Spleen (tissue), 11 donors: ENCODE measurements around the gene TJP1. TPM values are rescaled to one million over a fixed set of nuclear protein-coding genes. Genes with fewer than 3 reads are reported as not detected.

Experiments used
- DNase-seq: peaks from one replicate; pipeline ENCODE4 v3.0.0-alpha.2; 2020
- H3K27ac ChIP-seq, 8 donors: fragments of 200-600 bp; sonication (generic) in 7 of 8; 1 replicate in 4 of 8; 2 replicates in 4 of 8; pipeline versions ENCODE4 v1.5.0 to v1.8.0; 2016 to 2021; ENCODE audit warnings: inconsistent platforms in 4 of 8, mild to moderate bottlenecking in 4 of 8, moderate library complexity in 1 of 8
- H3K27me3 ChIP-seq, 7 donors: fragments of 200-600 bp; sonication (generic) in 6 of 7; replicated peaks in 1 of 7; 1 replicate in 4 of 7; 2 replicates in 3 of 7; pipeline versions ENCODE4 v1.5.0 to v1.8.0; 2016 to 2021; ENCODE audit warnings: inconsistent platforms in 3 of 7, mild to moderate bottlenecking in 1 of 7
- H3K36me3 ChIP-seq, 6 donors: fragments of 200-600 bp; sonication (generic) in 5 of 6; 1 replicate in 4 of 6; 2 replicates in 2 of 6; pipeline versions ENCODE4 v1.5.0 to v1.8.0; 2016 to 2021; ENCODE audit warnings: inconsistent platforms in 2 of 6
- H3K4me1 ChIP-seq, 6 donors: fragments of 200-600 bp; sonication (generic) in 5 of 6; 1 replicate in 3 of 6; 2 replicates in 3 of 6; pipeline versions ENCODE4 v1.5.0 to v1.8.0; 2016 to 2021; ENCODE audit warnings: inconsistent platforms in 3 of 6
- H3K4me3 ChIP-seq, 8 donors: fragments of 200-600 bp; sonication (generic) in 7 of 8; 1 replicate in 4 of 8; 2 replicates in 4 of 8; pipeline versions ENCODE4 v1.5.0 to v1.8.0; 2016 to 2021; ENCODE audit warnings: inconsistent platforms in 4 of 8, mild to moderate bottlenecking in 4 of 8, moderate library complexity in 2 of 8
- H3K9me3 ChIP-seq, 8 donors: fragments of 200-600 bp; sonication (generic) in 7 of 8; 1 replicate in 4 of 8; 2 replicates in 4 of 8; pipeline versions ENCODE4 v1.5.0 to v1.8.0; 2016 to 2021; ENCODE audit warnings: inconsistent platforms in 4 of 8
- CTCF ChIP-seq, 11 experiments: fragments of 200-600 bp in 7 of 11; fragments of 450-650 bp in 4 of 11; sonication (generic) in 4 of 11; IDR thresholded peaks in 8 of 11; conservative IDR thresholded peaks in 3 of 11; 1 replicate in 7 of 11; 2 replicates in 4 of 11; pipeline versions ENCODE4 v1.4.0 to v1.8.0; 2016 to 2021; ENCODE audit warnings: antibody characterized with exemption in 11 of 11, inconsistent platforms in 4 of 11, mild to moderate bottlenecking in 1 of 11
- POLR2A ChIP-seq, 3 donors: fragments of 450-650 bp; IDR thresholded peaks; one replicate each; pipeline ENCODE4 v1.5.1; 2017; ENCODE audit warnings: antibody characterized with exemption in 3 of 3, mild to moderate bottlenecking in 1 of 3
- POLR2AphosphoS5 ChIP-seq, 3 donors: sonication (generic); formaldehyde crosslinking; IDR thresholded peaks; one replicate each; pipeline ENCODE4 v1.5.1; 2017; ENCODE audit warnings: antibody characterized with exemption in 3 of 3
- WGBS, 5 donors: extraction: QIAGEN DNeasy Blood & Tissue Kit in 3 of 5; methylation state at CpG; one replicate each; pipeline versions ENCODE4 v1.1.5 to v1.1.7; 2013 to 2018; 5-methylcytosine and 5-hydroxymethylcytosine counted together
- intact Hi-C: fragments of 100-400 bp; cut with DNase I; formaldehyde crosslinking; loops from one replicate; pipeline ENCODE4 v1.15.0; 2023; ENCODE audit warnings: low total_unique reads
- polyA plus RNA-seq, 3 donors: library from polyadenylated mRNA; stranded (reverse); fragments of 200-250 nt; gene quantifications; one replicate each; pipeline ENCODE4 v1.2.1, GENCODE V29; 2013
- total RNA-seq, 7 donors: library from RNA; depleted of rRNA in 3 of 7; stranded (reverse); fragments of >200 nt in 3 of 7; fragmentation: NEBNext Ultra II Directional in 4 of 7; extraction: Animal tissue kit (Norgen Biotek cat#: 25700) in 4 of 7; gene quantifications; one replicate each; pipeline versions ENCODE4 v1.1.0 to v1.2.1, GENCODE V29; 2016 to 2021
- donor health status: healthy with polysubstance abuse.
- donor health status: DM: no; HTN: no; CAD: no; lungs with moderate emphysema.
- donor health status: DM: no; HTN: no; CAD: no.
- donor health status: Bipolar disorder and iron deficiency.
- donor health status: healthy.
- donor health status: DM: no; HTN: no; CAD: no.
- donor health status: DM: yes; HTN: yes; CAD: no.

The TJP1 gene
- total and polyA plus RNA-seq, 10 donors: 2.9 to 71.8 (median 49.7) TPM

- Histone ChIP-seq H3K27ac (peak overlapping the region; percentile 69 to 94 (median 88)), H3K4me1 (peaks cover 3 to 38% (median 19%) of the 10 kb centered on the region in 6 donors), H3K4me3 (peak overlapping the region; percentile 42 to 74 (median 50)), H3K9me3 (peaks cover 0 to 29% (median 2%) of the 10 kb centered on the region in 8 donors), H3K36me3 (no peaks in the 10 kb centered on the region), H3K27me3 (peaks cover 0 to 82% (median 34%) of the 10 kb centered on the region in 7 donors)
- 0 to 3% (median 2%) methylated on average over 16 to 79 of the region's 79 CpGs for WGBS, 5 donors
- intact Hi-C loops: no loop called here
- DNase-seq: no peak
- TF ChIP-seq CTCF (IDR thresholded peaks at IDR 0.05 in 8 of 11, conservative IDR thresholded peaks at IDR 0.05 in 3 of 11) (peak in 1 of 11 experiments; percentile 23), POLR2A (IDR thresholded peaks at IDR 0.05) (peak in 1 of 3 donors; percentile 32), POLR2AphosphoS5 (IDR thresholded peaks at IDR 0.05) (peak; percentile 54 to 75 (median 69))
These were observed 710 bp downstream of the TJP1 start for GRCh38 chr15:29821416-29822099.

- H3K27me3 ChIP-seq: peaks cover 0 to 85% (median 34%) of the 10 kb centered on the region in 7 donors
- H3K4me3 ChIP-seq: peak overlapping the region; percentile 19 to 74 (median 49)
These were observed 1.7 kb downstream of the TJP1 start for GRCh38 chr15:29820394-29821154.

GRCh38 chr15:29819979-29820378, 2.3 kb downstream of the TJP1 start:
- no peak for DNase-seq
- Histone ChIP-seq H3K4me1 (peaks cover 1 to 37% (median 14%) of the 10 kb centered on the region in 6 donors), H3K9me3 (peaks cover 0 to 29% (median 2%) of the 10 kb centered on the region in 8 donors), H3K27ac (peak overlapping the region in 2 of 8 donors; percentile 88 to 94), H3K4me3 (peak overlapping the region in 7 of 8 donors; percentile 0 to 74 (median 50)), H3K36me3 (no peaks in the 10 kb centered on the region), H3K27me3 (peaks cover 0 to 90% (median 34%) of the 10 kb centered on the region in 7 donors)
- intact Hi-C loops: no loop called here
- 48 to 63% (median 59%) methylated on average over 4 of the region's 4 CpGs for WGBS, 5 donors
- TF ChIP-seq POLR2A (IDR thresholded peaks at IDR 0.05): no peak
- no peak for TF ChIP-seq POLR2AphosphoS5 (IDR thresholded peaks at IDR 0.05)
- TF ChIP-seq CTCF (IDR thresholded peaks at IDR 0.05 in 8 of 11, conservative IDR thresholded peaks at IDR 0.05 in 3 of 11): no peak

More at GRCh38 chr15:29820394-29821154, 1.7 kb downstream of the TJP1 start:
- peak overlapping the region in 4 of 8 donors; percentile 88 to 94 (median 88) for H3K27ac ChIP-seq
- H3K4me1 ChIP-seq: peaks cover 3 to 41% (median 19%) of the 10 kb centered on the region in 6 donors
- DNase-seq: no peak
- intact Hi-C loops: no loop called here
- WGBS, 5 donors: 24 to 32% (median 29%) methylated on average over 9 of the region's 9 CpGs
- TF ChIP-seq POLR2AphosphoS5 (IDR thresholded peaks at IDR 0.05): no peak
- TF ChIP-seq CTCF (IDR thresholded peaks at IDR 0.05 in 8 of 11, conservative IDR thresholded peaks at IDR 0.05 in 3 of 11): no peak
- TF ChIP-seq POLR2A (IDR thresholded peaks at IDR 0.05): no peak
- no peaks in the 10 kb centered on the region for H3K36me3 ChIP-seq
- H3K9me3 ChIP-seq: peaks cover 0 to 29% (median 2%) of the 10 kb centered on the region in 8 donors
